A673 (cell line): ENCODE results near the gene MSI2. TPM values are rescaled to one million over a fixed set of nuclear protein-coding genes. Genes with fewer than 3 reads are reported as not detected.

Experiments used
- BruUV-seq: library from RNA; stranded (reverse); fragments of 400-500 nt; replicated peaks from 2 replicates; lab custom pipeline; 2021; lab: Mats Ljungman, UMichigan
- CTCF ChIA-PET: fragments of 300-600 bp; sonication (Branson Sonifier 250); formaldehyde crosslinking; loops from one replicate; lab custom pipeline; 2022; ENCODE audit warnings: antibody characterized with exemption; lab: Charles Lee
- POLR2A ChIA-PET: fragments of 300-600 bp; sonication (Branson Sonifier 250); formaldehyde crosslinking; loops from one replicate; lab custom pipeline; 2022; ENCODE audit warnings: antibody characterized with exemption; ENCODE audit not compliant: low non-redundant PET; lab: Charles Lee
- DNase-seq: peaks from one replicate; pipeline ENCODE4 v3.0.0-alpha.2; 2015; ENCODE audit warnings: low spot score
- H3K27ac ChIP-seq: fragments of 200-600 bp; sonication (generic); 2 replicates; pipeline ENCODE4 v1.5.1; 2016; ENCODE audit warnings: mixed run types, low read depth, mild to moderate bottlenecking, mixed read lengths, antibody characterized with exemption, low read length; ENCODE audit not compliant: poor library complexity, severe bottlenecking
- H3K27me3 ChIP-seq: fragments of 200-600 bp; sonication (generic); replicated peaks from 2 replicates; pipeline ENCODE4 v1.6.1; 2017; ENCODE audit warnings: mixed run types, low read depth, mild to moderate bottlenecking, mixed read lengths, antibody characterized with exemption, low read length; ENCODE audit not compliant: insufficient read depth, poor library complexity
- H3K36me3 ChIP-seq: fragments of 200-600 bp; sonication (generic); 2 replicates; pipeline ENCODE4 v1.6.1; 2016; ENCODE audit warnings: mixed run types, mild to moderate bottlenecking, mixed read lengths, antibody characterized with exemption, low read length; ENCODE audit not compliant: insufficient read depth, poor library complexity, severe bottlenecking
- H3K4me1 ChIP-seq: fragments of 200-600 bp; sonication (generic); 2 replicates; pipeline ENCODE4 v1.6.1; 2017; ENCODE audit warnings: mixed run types, mild to moderate bottlenecking, mixed read lengths, antibody characterized with exemption, low read length; ENCODE audit not compliant: insufficient read depth, poor library complexity, severe bottlenecking
- H3K4me3 ChIP-seq: fragments of 200-600 bp; sonication (generic); 2 replicates; pipeline ENCODE4 v1.5.1; 2016; ENCODE audit warnings: low read depth, mixed run types, mild to moderate bottlenecking, mixed read lengths, low read length; ENCODE audit not compliant: poor library complexity, severe bottlenecking
- H3K9me3 ChIP-seq: fragments of 200-600 bp; sonication (generic); 2 replicates; pipeline ENCODE4 v1.6.1; 2016; ENCODE audit warnings: mixed run types, low read depth, mild to moderate bottlenecking, mixed read lengths, antibody characterized with exemption, low read length; ENCODE audit not compliant: poor library complexity, severe bottlenecking
- CTCF ChIP-seq: fragments of 300-800, 200-600 bp; sonication (generic); conservative IDR thresholded peaks from 2 replicates; pipeline ENCODE4 v1.5.1; 2017; ENCODE audit warnings: low read depth, mild to moderate bottlenecking, antibody characterized with exemption, low read length, moderate library complexity, mixed read lengths
- EZH2 ChIP-seq: fragments of 200-600 bp; sonication (generic); IDR thresholded peaks from 2 replicates; pipeline ENCODE4 v1.6.1; 2017; ENCODE audit warnings: borderline replicate concordance, low read depth, mild to moderate bottlenecking, mixed read lengths, antibody characterized with exemption, low read length; ENCODE audit not compliant: poor library complexity, severe bottlenecking
- intact Hi-C: fragments of 100-400 bp; cut with micrococcal nuclease; formaldehyde crosslinking; loops from one replicate; pipeline ENCODE4 v1.10.0; 2022; ENCODE audit not compliant: unreplicated experiment
- total RNA-seq: library from RNA; stranded (reverse); gene quantifications from 2 replicates; pipeline ENCODE4 v1.2.3, GENCODE V29; 2021

The MSI2 gene
- total RNA-seq, 1 experiment from 2014 or later = 108 TPM

- CTCF ChIA-PET = no interaction called here
- Histone ChIP-seq H3K9me3 (no peaks in the 10 kb centered on the region), H3K36me3 (no peaks in the 10 kb centered on the region), H3K27ac (no peak overlapping the region), H3K4me3 (no peak overlapping the region), H3K4me1 (no peaks in the 10 kb centered on the region), H3K27me3 (no peaks in the 10 kb centered on the region)
- no TSS peak for BruUV-seq
- intact Hi-C loops = no loop called here
- POLR2A ChIA-PET = no interaction called here
- no peak for DNase-seq
- TF ChIP-seq EZH2 (no peak), CTCF (no peak)
Measured at GRCh38 chr17:57634713-57635465, 378.6 kb downstream of the MSI2 start.

GRCh38 chr17:57636274-57636673, 380.0 kb downstream of the MSI2 start:
- H3K27me3 ChIP-seq = no peaks in the 10 kb centered on the region
- no peaks in the 10 kb centered on the region for H3K4me1 ChIP-seq
- no peak overlapping the region for H3K27ac ChIP-seq
- H3K9me3 ChIP-seq = no peaks in the 10 kb centered on the region
- no peak for DNase-seq
- ChIA-PET POLR2A (no interaction called here), CTCF (no interaction called here)
- no TSS peak for BruUV-seq
- no peak overlapping the region for H3K4me3 ChIP-seq
- no peak for TF ChIP-seq EZH2
- TF ChIP-seq CTCF = no peak
- intact Hi-C loops = no loop called here
- no peaks in the 10 kb centered on the region for H3K36me3 ChIP-seq

GRCh38 chr17:57636985-57637665, 380.8 kb downstream of the MSI2 start:
- ChIA-PET CTCF (no interaction called here), POLR2A (no interaction called here)
- intact Hi-C loops = no loop called here
- no peak overlapping the region for H3K27ac ChIP-seq
- TF ChIP-seq EZH2 (no peak), CTCF (no peak)
- no peaks in the 10 kb centered on the region for H3K9me3 ChIP-seq
- no peak for DNase-seq
- no peaks in the 10 kb centered on the region for H3K4me1 ChIP-seq
- BruUV-seq = no TSS peak
- H3K4me3 ChIP-seq = no peak overlapping the region
- H3K36me3 ChIP-seq = no peaks in the 10 kb centered on the region
- H3K27me3 ChIP-seq = no peaks in the 10 kb centered on the region
